ENCODE measurements around the gene TLE2. TPM values are rescaled to one million over a fixed set of nuclear protein-coding genes. Genes with fewer than 3 reads are reported as not detected.
"Not testable (repeated sequence)": the region's sequence is repeated elsewhere in the genome, so short reads cannot be mapped to it uniquely, and the experiment has no call there.

The TLE2 gene
- total and polyA plus RNA-seq, 2 of the 4 experiments (the other 2 are of a cell fraction) = under 0.01 to 0.41 TPM

- H3K23ac ChIP-seq (ENCODE audit: low read depth, low read length); H2BK120ac ChIP-seq (ENCODE audit: low read depth, low read length); H3K9ac ChIP-seq (ENCODE audit: low read depth, low read length); H3K36me3 ChIP-seq (ENCODE audit: control insufficient read depth, insufficient read depth, low read length); intact Hi-C loops (cut with micrococcal nuclease); ATAC-seq (ENCODE audit: low read depth); H2AK5ac ChIP-seq (ENCODE audit: low read depth, low read length); H3K4me3 ChIP-seq (ENCODE audit: insufficient read depth, low read depth, low read length); H3K27ac ChIP-seq (ENCODE audit: insufficient read depth, low read length); H3K79me1 ChIP-seq (ENCODE audit: low read depth in 1 of 2, low read length in 2 of 2); H3K56ac ChIP-seq (ENCODE audit: extremely low read depth, insufficient read depth, low read length); H3K4me2 ChIP-seq (ENCODE audit: low read depth, low read length); BruUV-seq (replicated peaks); H2AK9ac ChIP-seq (replicated peaks; ENCODE audit: low read depth, low read length, poor library complexity); H3K9me1 ChIP-seq (ENCODE audit: insufficient read depth, low read length); H2BK20ac ChIP-seq (ENCODE audit: low read depth, low read length); H4K8ac ChIP-seq (ENCODE audit: low read depth in 2 of 2, low read length in 2 of 2); H3K14ac ChIP-seq (replicated peaks; ENCODE audit: low read depth, low read length); dilution Hi-C loops (cut with HindIII; ENCODE audit: low sequenced_read_pairs, unreplicated experiment); H2AFZ ChIP-seq (replicated peaks; ENCODE audit: low read length, poor library complexity); H3K9me3 ChIP-seq (ENCODE audit: control insufficient read depth, insufficient read depth, low read length); H2BK5ac ChIP-seq (ENCODE audit: low read depth, low read length, poor library complexity, severe bottlenecking); H3K4ac ChIP-seq (ENCODE audit: low read depth, low read length); H3K18ac ChIP-seq (ENCODE audit: low read depth, low read length); H4K91ac ChIP-seq (ENCODE audit: insufficient read depth, low read depth, low read length); in situ Hi-C loops (cut with MboI; ENCODE audit: low sequenced_read_pairs); H4K5ac ChIP-seq (ENCODE audit: low read depth, low read length); DNase-seq; H2BK15ac ChIP-seq (ENCODE audit: low read depth, low read length); POLR2A ChIA-PET (ENCODE audit: unreplicated experiment); H4K20me1 ChIP-seq (ENCODE audit: insufficient read depth, low read length); H3K4me1 ChIP-seq (ENCODE audit: control insufficient read depth, insufficient read depth, low read length): not testable (repeated sequence)
- CTCF ChIA-PET = interaction anchor here (1.5 kb wide), 1 partner anchor 11 kb away, joined by 3 read pairs; no protein-coding TSS in a partner anchor
- WGBS, 2 experiments (ENCODE audit: extremely low coverage in 2 of 2, insufficient read length in 1 of 2) = 83% methylated on average over 10 of the region's 13 CpGs; no CpG with 5 or more reads in 1 of the 2 experiments
- H3K27me3 ChIP-seq (ENCODE audit: control insufficient read depth, insufficient read depth, low read length) = peaks cover 16% of the 10 kb centered on the region
Measured at GRCh38 chr19:3012059-3012458, 17.0 kb downstream of the TLE2 start.
